ENCODE measurements around the gene KANSL2.
"Not testable (repeated sequence)": the region's sequence is repeated elsewhere in the genome, so short reads cannot be mapped to it uniquely, and the experiment has no call there.

KANSL2 gene

DNA sequence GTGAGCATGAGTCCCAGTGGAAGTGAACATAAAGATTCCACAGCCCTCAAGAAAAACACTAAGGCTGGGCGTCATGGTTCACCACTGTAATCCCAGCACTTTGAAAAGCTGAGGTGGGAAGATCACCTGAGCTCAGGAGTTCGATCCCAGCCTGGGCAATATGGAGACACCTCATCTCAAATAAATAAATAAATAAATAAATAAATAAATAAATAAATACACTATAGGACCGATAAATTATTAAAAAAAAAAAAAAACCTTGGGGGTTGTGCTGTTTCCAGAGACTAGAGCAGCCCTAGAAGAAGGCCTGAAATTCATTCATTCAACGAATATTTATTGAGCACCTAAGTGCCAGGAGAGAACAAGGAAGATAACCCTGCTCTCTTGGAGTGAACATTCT is 1.5 kb upstream of the KANSL2 start:
- DNase-seq = no peak

DNA sequence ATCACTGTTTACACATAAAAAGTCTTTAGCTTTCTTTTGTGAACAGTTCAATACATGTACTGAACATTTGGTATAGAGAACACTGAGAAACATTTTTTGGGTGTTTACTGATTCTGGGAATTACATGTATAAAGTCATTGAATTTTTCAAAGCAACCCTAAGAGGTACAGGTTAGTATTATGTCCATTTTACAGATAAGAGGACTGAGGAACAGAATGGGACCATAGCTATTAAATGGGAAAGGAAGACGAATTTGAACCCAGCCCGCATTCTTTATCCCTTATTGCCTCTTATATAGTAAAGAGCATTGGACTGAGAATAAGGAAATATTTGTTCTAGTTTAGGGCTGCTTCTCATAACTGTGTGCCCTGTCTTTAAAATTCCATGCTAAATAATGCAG is 889 bp upstream of the KANSL2 start:
- DNase-seq = no peak

DNA sequence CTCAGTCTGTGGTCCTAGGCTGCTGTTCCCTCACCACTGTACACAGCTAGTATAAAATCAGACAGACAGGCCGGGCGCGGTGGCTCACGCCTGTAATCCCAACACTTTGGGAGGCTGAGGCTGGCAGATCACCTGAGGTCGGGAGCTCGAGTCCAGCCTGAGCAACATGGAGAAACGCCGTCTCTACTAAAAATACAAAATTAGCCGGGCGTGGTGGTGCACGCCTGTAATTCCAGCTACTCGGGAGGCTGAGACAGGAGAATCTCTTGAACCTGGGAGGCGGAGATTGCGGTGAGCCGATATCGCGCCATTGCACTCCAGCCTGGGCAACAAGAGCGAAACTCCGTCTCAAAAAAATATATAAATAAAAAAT is 481 bp upstream of the KANSL2 start:
- DNase-seq = not testable (repeated sequence)

DNA sequence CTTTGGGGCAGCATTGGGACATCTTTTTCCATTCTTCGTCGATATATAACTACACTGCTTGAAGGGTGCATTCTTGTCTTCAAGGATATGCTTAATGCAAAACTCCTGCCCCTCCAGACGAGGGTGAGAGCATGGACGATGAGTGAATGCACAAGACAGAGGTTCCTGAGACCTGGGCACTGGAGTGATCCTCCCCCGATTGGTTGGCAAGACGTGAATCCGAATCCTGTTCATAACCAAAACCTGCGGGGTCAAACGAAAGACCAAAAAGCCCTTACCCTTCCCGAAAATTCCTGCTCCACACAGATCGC is 684 bp downstream of the KANSL2 start:
- peak; percentile 68 for DNase-seq

DNA sequence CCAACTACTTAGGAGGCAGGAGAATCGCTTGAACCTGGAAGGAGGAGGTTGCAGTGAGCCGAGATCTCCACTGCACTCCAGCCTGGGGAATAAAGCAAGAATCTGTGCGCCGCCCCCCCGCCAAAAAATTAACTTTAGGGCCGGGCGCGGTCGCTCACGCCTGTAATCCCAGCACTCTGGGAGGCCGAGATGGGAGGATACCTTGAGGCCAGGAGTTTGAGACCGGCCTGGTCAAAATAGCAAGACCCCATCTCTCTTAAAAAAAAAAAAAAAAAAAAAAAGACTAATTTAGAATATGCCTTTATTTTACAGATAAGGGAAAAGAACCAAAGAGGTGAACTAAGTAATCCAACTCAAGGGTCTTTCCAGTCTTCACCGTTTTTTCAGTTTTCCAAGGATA is 1.2 kb downstream of the KANSL2 start:
- DNase-seq = no peak

DNA sequence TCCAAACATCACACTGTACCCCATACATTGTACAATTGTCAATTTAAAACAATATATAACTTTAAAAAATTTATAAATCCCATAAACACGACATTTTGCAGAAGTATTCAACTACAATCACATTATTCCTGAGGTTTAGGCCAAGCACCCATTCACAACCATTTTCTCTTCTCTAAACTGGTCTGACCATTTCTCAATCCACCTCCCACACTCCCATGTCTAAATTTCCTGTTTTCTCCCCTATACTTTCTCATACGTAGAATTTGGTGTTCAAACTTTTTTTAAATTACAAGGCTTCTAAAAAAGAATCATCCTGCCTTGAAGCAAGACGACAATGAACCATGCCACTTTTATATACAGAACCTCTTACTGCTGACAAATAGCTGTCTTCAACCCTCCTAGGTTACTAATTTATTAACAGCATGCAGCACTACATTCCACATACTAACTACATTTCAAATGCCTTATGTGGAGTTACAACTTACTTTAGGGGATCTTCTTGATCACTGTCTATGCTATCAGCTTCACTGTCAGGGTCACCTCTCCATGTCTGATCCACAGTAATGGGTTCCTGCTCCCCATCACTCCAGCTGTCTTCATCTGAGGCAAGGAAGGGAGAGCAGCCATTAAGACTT is 3.4 kb downstream of the KANSL2 start:
- no peak for DNase-seq

DNA sequence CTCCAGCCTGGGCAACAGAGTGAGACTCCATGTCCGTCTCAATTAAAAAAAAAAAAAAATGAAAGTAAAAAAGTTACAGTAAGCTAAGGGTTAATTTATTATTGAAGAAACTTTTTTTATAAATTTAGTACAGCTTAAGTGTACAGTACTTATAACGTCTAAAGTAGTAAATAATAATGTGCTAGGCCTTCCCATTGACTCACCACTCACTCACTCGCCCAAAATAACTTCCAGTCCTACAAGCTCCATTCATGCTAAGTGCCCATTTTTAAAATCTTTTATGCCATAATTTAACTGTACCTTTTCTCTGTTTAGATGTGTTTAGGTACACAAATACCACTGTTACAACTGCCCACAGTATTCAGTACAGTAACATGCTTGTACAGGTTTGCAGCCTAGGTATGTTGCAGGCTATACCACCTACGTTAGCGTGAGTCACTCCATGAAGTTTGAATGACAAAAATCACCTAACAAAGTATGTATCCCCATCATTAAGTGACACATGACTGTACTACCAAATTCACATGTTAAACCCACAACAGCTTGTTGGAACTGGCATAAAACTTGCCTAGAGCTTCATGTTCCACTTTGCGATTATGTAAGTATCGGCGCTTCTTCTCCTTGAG is 10.7 kb downstream of the KANSL2 start:
- no peak for DNase-seq

DNA sequence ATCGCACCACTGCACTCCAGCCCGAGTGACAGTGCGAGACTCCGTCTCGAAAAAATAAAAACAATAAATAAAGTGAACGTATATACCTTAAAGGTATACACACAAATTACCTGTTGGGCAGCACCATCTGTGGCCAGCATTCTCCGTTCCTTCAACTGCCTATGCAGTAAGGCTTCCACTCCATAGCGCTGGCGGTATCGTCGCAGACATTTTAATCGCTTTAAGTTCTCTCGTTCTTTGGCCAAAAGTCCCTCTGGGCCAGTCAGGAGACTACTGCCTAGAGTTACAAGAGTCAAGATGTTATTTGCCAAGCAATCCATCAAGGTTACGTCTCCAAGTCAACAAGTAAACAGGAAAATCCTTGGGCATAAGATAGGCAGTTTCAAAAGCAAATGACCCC is 13.0 kb downstream of the KANSL2 start:
- DNase-seq = no peak

DNA sequence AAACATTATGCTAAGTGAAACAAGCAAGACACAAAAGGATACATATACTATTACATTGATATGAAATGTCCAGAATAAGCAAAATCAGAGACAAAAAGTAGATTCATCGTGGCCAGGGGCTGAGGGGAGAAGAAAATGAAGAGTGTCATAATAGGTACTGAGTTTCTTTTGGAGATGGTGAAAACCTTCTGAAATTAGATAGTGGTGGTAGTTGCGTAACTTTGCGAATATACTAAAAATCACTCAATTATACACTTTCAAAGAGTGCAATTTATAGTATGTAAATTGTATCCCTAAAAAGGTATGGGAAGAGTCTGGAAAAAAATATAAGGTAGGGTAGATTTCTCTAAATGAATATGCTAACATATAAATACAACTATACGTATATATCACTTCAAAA is 22.2 kb downstream of the KANSL2 start:
- DNase-seq = no peak

DNA sequence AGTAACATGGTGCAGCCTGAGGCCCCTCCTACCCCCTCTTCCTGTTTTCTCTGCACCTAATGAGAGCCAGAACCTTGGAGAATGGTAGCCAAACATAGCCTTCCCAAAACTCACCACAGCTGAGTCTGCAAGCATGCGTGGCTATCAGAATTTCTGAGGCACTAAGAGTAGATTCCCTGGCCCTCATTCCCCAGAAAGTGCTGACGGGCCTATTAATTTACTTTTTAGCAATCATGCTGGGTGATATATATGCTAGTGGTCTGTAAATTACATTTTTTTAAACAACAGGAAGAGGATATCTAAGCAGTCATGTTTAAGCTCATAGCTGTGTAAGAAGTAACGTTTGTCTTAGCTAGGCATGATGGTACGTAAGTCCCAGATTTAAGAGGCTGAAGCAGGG is 30.4 kb downstream of the KANSL2 start:
- DNase-seq = no peak

DNA sequence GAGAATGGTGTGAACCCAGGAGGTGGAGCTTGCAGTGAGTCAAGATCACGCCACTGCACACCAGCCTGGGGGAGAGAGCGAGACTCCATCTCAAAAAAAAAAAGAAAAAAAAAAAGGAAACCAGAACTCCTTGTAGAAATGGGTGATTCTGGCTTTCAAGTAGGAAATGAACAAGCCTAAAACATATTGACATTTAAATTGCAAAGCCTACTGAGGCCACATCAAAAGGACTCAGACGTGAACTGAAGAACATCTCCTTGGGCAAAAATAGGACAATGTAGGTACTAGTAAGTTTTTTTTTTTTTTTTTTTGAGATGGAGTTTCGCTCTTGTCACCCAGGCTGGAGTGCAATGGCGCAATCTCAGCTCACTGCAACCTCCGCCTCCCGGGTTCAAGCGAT is 36.7 kb downstream of the KANSL2 start:
- not testable (repeated sequence) for DNase-seq

DNA sequence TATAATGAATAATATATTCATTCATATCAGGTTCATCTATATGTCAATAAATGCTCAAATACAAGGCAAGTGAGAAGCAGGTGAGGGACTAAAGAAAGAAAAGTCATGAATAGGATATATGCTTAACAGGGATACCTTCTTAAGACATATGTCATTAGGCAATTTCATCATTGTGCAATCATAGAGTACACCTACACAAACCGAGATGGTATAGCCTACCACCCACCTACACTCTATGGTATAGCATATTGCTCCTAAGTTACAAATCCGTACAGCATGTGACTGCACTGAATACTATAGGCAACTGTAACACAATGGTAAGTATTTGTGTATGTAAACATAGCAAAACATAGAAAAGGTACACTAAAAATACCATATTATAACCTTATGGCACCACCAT is 39.0 kb downstream of the KANSL2 start:
- DNase-seq = no peak

DNA sequence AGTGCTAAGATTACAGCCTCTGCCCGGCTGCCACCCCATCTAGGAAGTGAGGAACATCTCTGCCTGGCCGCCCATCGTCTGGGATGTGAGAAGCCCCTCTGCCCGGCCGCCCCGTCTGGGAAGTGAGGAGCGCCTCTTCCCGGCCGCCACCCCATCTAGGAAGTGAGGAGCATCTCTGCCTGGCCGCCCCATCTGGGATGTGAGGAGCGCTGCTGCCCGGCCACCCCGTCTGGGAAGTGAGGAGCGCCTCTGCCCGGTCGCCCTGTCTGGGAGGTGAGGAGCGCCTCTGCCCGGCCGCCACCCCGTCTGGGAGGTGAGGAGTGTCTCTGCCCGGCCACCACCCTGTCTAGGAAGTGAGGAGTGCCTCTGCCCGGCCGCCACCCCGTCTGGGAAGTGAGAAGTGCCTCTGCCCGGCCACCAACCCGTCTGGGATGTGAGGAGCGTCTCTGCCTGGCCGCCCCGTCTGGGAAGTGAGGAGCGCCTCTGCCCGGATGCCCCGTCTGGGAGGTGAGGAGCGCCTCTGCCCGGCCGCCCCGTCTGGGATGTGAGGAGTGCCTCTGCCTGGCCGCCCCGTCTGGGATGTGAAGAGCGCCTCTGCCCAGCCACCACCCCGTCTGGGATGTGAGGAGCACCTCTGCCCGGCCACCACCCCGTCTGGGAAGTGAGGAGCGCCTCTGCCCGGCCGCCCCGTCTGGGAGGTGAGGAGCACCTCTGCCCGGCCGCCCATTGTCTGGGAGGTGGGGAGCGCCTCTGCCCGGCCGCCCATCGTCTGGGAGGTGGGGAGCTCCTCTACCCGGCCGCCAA is 40.1 kb downstream of the KANSL2 start:
- not testable (repeated sequence) for DNase-seq

DNA sequence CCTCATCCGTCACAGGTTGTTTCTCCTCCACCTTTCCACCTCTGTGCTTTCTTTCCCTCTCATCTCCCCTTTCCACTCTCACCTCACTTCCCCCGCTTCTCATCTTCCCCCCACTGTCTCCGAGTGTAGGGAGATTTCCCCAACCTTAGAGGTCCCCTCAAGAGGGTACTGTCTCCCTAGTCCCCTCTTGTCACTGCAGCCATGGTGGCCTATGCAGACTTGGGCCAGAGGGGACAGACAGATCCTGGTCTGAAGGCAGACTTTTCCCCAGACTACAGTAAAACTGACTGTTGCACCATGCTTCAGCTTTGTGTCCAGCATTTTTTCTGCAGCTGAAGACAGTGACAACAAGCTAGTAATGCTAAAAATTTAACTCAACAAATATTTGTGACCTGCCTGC is 41.2 kb downstream of the KANSL2 start:
- no peak for DNase-seq

DNA sequence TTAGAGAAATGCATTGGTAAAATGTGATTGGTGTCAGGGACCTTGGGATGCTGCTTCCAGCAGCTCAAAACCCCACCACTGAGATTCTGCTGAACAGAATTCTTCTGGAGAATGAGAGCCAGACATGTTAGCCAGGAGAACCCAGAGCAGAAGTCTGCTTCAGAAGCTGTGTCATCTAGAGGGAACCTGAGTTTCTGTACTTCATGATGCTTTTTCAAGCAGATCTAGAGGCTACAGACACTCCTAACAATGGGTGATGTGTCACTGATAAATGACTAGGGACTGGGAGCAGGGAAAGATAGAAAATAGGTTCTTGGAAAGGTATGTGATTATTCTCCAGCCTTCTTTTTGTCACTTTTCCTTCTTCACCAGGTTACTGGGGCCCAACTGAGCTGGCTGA is 41.6 kb downstream of the KANSL2 start:
- no peak for DNase-seq

DNA sequence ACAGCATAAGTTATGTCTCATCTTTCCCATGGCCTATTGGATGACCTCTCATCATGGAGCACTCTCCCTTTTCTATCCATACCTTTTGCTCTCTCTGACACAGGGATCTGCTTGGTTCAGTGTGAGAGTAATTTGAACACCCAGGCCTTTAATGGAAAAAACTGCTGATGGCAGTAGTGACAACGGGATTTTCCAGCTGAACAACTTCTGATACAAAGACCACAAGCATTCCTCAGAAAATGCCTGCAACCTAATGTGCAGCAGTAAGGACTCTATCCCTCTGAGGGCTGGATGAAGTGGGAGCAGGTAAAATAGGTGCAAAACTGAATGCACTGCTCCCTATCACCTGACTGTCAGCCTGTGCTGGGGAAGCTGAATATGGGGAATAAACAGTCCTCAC is 51.0 kb downstream of the KANSL2 start:
- DNase-seq = no peak

DNA sequence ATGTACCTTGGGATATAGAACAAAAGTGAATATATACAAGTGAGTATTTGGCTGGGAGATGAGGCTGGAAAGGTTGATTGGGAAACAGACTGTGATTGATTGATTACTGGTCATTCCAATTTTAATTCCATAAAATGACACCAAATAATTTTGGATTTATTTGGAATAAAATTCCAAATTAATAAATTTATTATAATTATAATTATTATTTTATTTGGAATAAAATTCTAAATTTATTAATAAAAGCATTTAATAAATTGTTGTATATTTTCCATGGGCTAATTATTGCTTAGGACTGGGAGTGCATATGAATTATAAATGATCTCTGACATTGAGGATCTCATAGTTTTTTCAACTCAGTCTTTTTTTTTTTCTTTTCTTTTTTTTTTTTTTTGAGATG is 51.7 kb downstream of the KANSL2 start:
- no peak for DNase-seq

DNA sequence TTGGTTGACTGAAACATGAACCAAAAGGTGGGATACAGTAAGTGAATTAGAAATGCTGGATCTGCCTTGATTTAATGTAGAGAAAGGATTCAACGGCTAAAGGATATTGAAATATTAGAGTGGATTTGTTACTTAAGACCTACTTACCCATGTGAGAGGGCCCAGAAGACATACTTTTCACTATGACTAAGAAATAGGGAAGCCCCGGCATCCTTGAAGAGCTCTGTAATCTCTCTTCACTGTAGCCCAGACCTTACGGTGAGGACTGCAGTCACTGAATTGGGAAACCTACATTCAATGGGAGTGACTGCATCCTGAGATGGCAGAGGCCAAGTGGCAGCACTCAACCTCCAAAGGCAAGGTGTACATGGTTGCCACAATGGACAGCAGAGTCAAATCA is 52.5 kb downstream of the KANSL2 start:
- no peak for DNase-seq

DNA sequence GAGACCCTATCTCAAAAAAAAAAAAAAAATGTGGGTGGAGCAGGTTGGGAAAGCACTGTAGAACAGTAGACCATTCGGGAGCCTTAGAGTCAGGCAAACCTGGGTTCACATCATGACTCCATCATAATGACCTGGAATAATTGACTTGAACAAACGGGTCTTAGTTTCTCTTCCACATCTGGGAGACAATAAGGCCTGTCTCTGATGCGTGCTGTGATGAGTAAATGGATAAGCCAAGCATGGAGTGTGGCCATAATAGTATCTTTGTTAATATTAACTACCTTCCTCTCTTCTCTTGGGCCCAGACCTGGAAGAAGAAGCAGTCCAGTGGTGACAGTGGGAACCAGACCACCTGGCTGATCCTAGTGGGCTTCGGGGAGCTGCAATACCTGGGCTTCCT is 54.5 kb downstream of the KANSL2 start:
- no peak for DNase-seq

DNA sequence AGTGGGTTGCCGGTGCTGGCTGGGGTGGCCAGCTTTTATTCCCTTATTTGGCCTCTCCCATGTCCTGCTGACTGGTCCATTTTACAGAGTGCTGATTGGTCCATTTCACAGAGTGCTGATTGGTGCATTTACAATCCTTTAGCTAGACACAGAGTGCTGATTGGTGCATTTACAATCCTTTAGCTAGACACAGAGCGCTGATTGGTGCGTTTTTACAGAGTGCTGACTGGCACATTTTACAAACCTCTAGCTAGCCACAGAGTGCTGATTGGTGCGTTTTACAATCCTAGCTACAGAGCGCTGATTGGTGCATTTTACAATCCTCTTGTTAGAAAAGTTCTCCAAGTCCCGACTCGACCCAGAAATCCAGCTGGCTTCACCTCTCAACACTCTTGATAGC is 59.0 kb downstream of the KANSL2 start:
- not testable (repeated sequence) for DNase-seq

DNA sequence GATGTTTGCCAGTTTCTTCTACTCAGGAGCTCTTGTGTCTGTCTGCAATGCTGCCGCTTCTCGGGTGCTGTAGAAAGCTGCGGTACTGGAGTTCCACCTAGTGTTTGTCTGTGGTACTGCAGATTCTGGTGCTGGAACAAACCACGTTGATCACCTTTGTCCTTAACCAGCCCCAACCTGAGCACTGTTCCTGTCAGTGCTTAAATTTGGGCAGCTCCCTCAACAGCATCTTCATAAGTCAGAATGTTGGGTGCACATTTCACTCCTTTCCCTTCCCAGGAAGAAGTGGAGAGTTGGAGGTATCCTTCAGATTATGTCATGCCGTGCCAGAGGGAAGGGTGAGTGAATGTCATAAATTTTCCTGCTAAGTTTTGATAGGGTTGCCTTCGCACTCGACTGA is 63.5 kb downstream of the KANSL2 start:
- DNase-seq = peak; percentile 77

DNA sequence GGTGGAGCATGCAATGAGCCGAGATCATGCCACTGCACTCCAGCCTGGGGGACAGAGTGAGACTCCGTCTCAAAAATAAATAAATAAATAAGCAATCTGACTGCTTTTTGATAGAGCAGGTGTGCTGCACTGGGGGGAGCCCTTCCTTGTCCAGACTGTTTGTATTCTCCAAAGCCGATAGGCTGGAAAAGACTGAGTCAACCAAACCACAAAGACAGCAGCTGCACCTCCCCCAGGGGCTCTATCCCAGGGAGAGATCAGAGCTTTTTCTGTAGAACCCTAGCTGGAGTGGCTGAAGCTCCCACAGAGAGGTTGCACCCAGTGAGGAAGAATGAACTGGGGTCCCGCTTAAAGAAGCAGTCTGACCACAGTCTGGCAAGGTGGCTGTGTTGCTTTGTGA is 66.4 kb downstream of the KANSL2 start:
- DNase-seq = peak; percentile 27

DNA sequence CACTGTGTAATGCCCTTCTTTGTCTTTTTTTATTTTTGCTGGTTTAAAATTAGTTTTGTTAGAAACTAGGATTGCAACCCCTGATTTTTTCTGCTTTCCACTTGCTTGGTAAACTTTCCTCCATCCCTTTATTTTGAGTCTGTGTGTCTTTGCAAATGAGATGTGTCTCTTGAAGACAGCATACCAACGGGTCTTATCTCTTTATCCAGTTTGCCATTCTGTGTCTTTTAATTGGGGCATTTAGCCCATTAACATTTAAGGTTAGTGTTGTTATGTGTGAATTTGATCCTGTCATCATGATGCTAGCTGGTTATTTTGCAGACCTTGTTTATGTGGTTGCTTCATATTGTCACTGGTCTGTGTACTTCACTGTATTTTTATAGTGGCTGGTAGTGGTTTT is 68.7 kb downstream of the KANSL2 start:
- DNase-seq = no peak
